ENCODE data around the gene TTC32.

The TTC32 gene

GRCh38 chr2:19848952-19849351, 52.8 kb downstream of the TTC32 start:
- DNase-seq = no peak

DNA sequence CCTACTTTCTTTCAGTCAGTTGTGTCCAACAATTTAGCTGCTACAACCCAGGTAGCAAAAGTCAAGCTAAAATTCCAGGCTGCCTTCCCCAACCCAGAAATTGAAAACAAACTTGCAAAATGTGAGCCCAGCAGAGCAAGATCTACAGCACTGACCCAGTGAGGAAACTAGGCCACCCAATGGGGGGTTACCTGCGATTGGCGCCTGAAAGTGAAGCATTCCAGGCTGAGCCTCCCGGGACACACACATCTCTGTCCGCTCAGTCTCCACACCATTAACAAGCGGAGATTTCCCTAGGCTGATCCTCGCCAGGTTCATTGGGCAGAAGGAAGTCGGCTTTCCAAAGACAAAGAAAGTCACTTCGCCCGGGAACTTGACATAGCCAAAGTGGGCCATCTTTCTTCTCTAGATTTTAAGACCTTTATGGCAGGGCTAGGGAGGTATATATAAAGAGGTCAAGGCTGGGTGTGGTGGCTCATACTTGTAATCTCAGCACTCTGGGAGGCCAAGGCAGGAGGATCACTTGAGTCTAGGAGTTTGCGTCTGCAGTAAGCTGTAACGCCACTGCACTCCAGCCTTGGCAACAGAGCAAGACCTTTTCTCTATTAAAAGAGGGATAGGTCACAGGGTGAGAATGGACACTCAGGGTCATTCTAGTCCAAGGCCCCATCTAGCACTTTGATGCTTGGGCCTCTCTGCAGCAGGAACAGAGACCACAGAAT, 53.6 kb downstream of the TTC32 start:
- no peak for DNase-seq

DNA sequence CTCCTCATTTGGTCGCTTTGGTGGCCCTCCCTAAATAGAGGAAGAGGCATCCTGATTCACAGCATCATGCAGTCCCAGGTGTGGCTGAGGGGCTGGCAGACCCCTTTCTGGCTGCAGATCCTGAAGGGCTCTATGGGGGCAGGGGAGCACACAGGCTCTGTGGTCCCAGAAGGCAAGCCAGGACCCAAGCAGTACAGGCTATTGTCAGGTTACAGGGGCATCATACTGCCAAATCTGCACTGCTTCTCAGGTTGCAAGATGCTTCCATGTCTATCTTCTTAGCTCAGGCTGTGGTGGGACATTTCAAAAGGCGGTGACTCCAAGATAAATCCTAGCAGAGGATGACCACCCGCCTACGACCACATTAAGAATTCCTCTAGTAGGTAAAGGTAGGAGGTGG, 54.3 kb downstream of the TTC32 start:
- no peak for DNase-seq
